ENCODE results near the gene DIPK1C.

DIPK1C gene

DNA sequence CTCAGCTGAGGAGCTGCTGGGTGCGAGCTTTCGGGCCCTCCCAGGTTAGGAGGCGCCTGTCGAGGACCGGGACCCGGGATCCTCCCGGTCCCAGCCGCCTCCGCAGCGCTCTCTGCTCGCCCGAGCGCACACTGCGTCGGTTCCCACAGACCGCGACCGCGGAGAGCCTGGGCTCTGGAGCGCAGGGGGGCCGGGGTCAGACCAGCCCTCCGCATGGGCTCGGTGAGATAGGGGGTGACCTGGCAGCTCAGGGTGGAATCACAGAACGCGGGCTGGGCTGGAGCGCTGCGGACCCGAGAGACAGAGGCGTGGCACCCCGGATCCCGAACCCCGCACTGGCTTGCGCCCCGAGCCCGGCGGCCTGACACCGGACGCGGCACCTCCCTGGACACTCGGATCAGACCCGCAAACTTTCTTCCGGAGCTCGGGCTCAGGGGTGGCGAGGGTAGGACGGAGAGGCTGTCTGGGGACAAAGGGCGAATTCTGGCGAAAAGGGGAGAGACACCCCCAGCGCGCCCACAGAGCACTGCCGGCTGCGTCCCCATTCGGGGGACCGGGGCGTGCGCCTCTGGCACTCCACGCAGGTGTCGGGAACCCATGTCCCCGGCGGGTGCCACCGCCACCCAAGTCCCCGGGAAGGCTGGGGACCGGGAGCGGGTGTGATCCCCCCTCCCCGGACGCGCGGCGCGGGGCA lies 612 bp downstream of the DIPK1C start:
- no peaks in the 10 kb centered on the region for H3K27me3 ChIP-seq (ENCODE audit: insufficient read depth, low read length, poor library complexity, severe bottlenecking)
- no peaks in the 10 kb centered on the region for H3K36me3 ChIP-seq (ENCODE audit: insufficient read depth, low read length)
- H3K4me3 ChIP-seq (ENCODE audit: low read length, poor library complexity, severe bottlenecking): no peak overlapping the region
- no peaks in the 10 kb centered on the region for H3K79me2 ChIP-seq (ENCODE audit: insufficient read depth, low read length)
- H3K9ac ChIP-seq (ENCODE audit: low read depth, low read length, poor library complexity, severe bottlenecking): no peak overlapping the region
- no peaks in the 10 kb centered on the region for H3F3A ChIP-seq (ENCODE audit: low read depth)
- H3K4me2 ChIP-seq (ENCODE audit: low read depth, low read length, poor library complexity, severe bottlenecking): no peak overlapping the region
- no peak overlapping the region for H2AFZ ChIP-seq (ENCODE audit: low read length)
- H3K4me1 ChIP-seq (ENCODE audit: insufficient read depth, low read length, poor library complexity, severe bottlenecking): no peaks in the 10 kb centered on the region
- TF ChIP-seq EZH2phosphoT487 (IDR thresholded peaks at IDR 0.05; ENCODE audit: borderline replicate concordance) (no peak), CTCF (conservative IDR thresholded peaks at IDR 0.05; ENCODE audit: low read length) (no peak)
- H3K9me3 ChIP-seq (ENCODE audit: insufficient read depth, low read depth, low read length): no peaks in the 10 kb centered on the region
- H3K9me2 ChIP-seq (replicated peaks; ENCODE audit: low read depth, low read length): no peaks in the 10 kb centered on the region
- no peaks in the 10 kb centered on the region for H4K20me1 ChIP-seq (ENCODE audit: insufficient read depth, low read length, poor library complexity, severe bottlenecking)

- Histone ChIP-seq H3F3A (ENCODE audit: low read depth) (no peaks in the 10 kb centered on the region), H3K9me2 (replicated peaks; ENCODE audit: low read depth, low read length) (no peaks in the 10 kb centered on the region), H3K27me3 (ENCODE audit: insufficient read depth, low read length, poor library complexity, severe bottlenecking) (no peaks in the 10 kb centered on the region), H4K20me1 (ENCODE audit: insufficient read depth, low read length, poor library complexity, severe bottlenecking) (no peaks in the 10 kb centered on the region), H3K4me1 (ENCODE audit: insufficient read depth, low read length, poor library complexity, severe bottlenecking) (no peaks in the 10 kb centered on the region), H3K36me3 (ENCODE audit: insufficient read depth, low read length) (no peaks in the 10 kb centered on the region), H3K4me2 (ENCODE audit: low read depth, low read length, poor library complexity, severe bottlenecking) (no peak overlapping the region), H3K9ac (ENCODE audit: low read depth, low read length, poor library complexity, severe bottlenecking) (no peak overlapping the region), H2AFZ (ENCODE audit: low read length) (no peak overlapping the region), H3K9me3 (ENCODE audit: insufficient read depth, low read depth, low read length) (no peaks in the 10 kb centered on the region), H3K79me2 (ENCODE audit: insufficient read depth, low read length) (no peaks in the 10 kb centered on the region), H3K4me3 (ENCODE audit: low read length, poor library complexity, severe bottlenecking) (no peak overlapping the region)
- no peak for TF ChIP-seq CTCF (conservative IDR thresholded peaks at IDR 0.05; ENCODE audit: low read length)
- no peak for TF ChIP-seq EZH2phosphoT487 (IDR thresholded peaks at IDR 0.05; ENCODE audit: borderline replicate concordance)
These were observed 1.1 kb downstream of the DIPK1C start for GRCh38 chr18:74456017-74456348.

- H3K27me3 ChIP-seq (ENCODE audit: insufficient read depth, low read length, poor library complexity, severe bottlenecking): no peaks in the 10 kb centered on the region
- no peak overlapping the region for H3K4me3 ChIP-seq (ENCODE audit: low read length, poor library complexity, severe bottlenecking)
- no peak overlapping the region for H2AFZ ChIP-seq (ENCODE audit: low read length)
- no peaks in the 10 kb centered on the region for H4K20me1 ChIP-seq (ENCODE audit: insufficient read depth, low read length, poor library complexity, severe bottlenecking)
- no peak overlapping the region for H3K4me2 ChIP-seq (ENCODE audit: low read depth, low read length, poor library complexity, severe bottlenecking)
- no peaks in the 10 kb centered on the region for H3K4me1 ChIP-seq (ENCODE audit: insufficient read depth, low read length, poor library complexity, severe bottlenecking)
- TF ChIP-seq CTCF (conservative IDR thresholded peaks at IDR 0.05; ENCODE audit: low read length): no peak
- no peak for TF ChIP-seq EZH2phosphoT487 (IDR thresholded peaks at IDR 0.05; ENCODE audit: borderline replicate concordance)
- no peaks in the 10 kb centered on the region for H3K79me2 ChIP-seq (ENCODE audit: insufficient read depth, low read length)
- no peaks in the 10 kb centered on the region for H3F3A ChIP-seq (ENCODE audit: low read depth)
- H3K36me3 ChIP-seq (ENCODE audit: insufficient read depth, low read length): no peaks in the 10 kb centered on the region
- no peaks in the 10 kb centered on the region for H3K9me2 ChIP-seq (replicated peaks; ENCODE audit: low read depth, low read length)
- H3K9me3 ChIP-seq (ENCODE audit: insufficient read depth, low read depth, low read length): no peaks in the 10 kb centered on the region
- H3K9ac ChIP-seq (ENCODE audit: low read depth, low read length, poor library complexity, severe bottlenecking): no peak overlapping the region
These were observed 1.7 kb downstream of the DIPK1C start for GRCh38 chr18:74455386-74455785.
